Measurements from ENCODE around the gene ATG10.
A peak's percentile ranks its signal among the peaks of the same experiment; 100 is the strongest.
"Not testable (repeated sequence)": the region's sequence is repeated elsewhere in the genome, so short reads cannot be mapped to it uniquely, and the experiment has no call there.

ATG10 gene

GRCh38 chr5:81971712-81972491, at the start of gene ATG10:
Gene ATG10, plus strand, starts transcription at chr5:81972023. Its CDS starts 15,548 bp downstream, at chr5:81987571.
- peak; percentile 83 for DNase-seq

DNA sequence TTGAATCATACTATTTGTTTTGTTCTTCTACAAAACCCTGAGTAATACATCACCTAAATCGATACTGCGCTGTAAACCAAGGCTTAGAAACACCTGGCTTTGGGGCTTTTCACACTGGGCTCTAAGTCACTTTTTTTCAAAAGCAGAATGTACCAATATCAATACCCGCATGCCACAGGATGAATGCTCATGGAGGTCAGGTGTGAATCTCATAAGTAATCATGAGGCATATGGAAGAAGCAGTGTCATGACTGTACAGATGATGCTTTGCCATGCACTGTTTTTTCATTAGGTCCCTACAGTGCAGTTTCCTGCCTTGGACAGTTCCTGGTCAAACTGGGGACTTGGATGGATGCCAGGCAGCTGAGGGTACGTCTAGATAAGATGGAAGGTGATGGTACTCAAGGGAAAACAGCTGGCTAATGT, 49.0 kb upstream of the ATG10 start:
- DNase-seq: no peak

- no peak for DNase-seq
Observed at GRCh38 chr5:81924442-81924841, 47.4 kb upstream of the ATG10 start.

- no peak for DNase-seq
Observed at GRCh38 chr5:81925009-81925408, 46.8 kb upstream of the ATG10 start.

- no peak for DNase-seq
Observed at GRCh38 chr5:81925981-81926380, 45.8 kb upstream of the ATG10 start.

DNA sequence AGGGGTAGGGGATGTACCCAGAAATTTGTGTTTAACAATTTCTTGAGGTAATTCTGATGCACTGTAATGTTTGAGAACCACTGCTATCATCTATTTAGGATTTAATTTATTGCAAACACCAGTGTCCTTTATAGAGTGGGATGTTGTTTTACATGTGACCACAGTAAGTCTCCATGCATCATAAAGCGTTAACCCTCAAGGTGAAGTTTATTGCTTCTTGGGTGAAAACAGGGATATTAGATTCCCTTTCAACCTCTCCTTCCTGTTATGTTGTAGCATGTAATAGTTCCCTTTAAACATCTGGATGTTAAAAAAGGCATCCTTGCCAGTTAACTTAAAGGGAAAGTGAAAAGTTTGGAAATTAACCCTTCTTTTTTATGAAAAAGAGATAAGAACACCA, 35.8 kb upstream of the ATG10 start:
- no peak for DNase-seq

DNA sequence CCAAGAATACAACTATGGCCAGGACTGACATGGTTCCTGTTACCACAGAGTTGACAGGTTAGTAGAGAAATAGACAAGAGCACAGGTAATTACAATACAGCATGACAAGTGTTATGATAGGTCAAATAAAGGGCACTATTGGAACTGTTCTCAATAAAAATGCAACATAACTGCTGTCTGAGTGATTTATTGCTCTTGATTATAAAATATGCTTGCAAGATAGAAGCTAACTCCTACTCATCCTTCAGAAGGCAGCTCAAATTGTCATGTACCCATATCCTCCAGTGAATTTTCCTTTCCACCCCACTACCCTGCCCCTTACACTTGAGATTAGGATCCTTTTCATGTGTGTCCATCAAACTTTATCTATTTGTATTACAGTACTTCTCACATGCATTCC, 35.1 kb upstream of the ATG10 start:
- no peak for DNase-seq

- DNase-seq: no peak
Observed at GRCh38 chr5:81942746-81943145, 29.1 kb upstream of the ATG10 start.

- DNase-seq: no peak
Observed at GRCh38 chr5:81948349-81948748, 23.5 kb upstream of the ATG10 start.

GRCh38 chr5:81949462-81949861, 22.4 kb upstream of the ATG10 start:
- DNase-seq: no peak

GRCh38 chr5:81950996-81951395, 20.8 kb upstream of the ATG10 start:
- no peak for DNase-seq

GRCh38 chr5:81954796-81955195, 17.0 kb upstream of the ATG10 start:
- not testable (repeated sequence) for DNase-seq

GRCh38 chr5:81958129-81958528, 13.7 kb upstream of the ATG10 start:
- not testable (repeated sequence) for DNase-seq

DNA sequence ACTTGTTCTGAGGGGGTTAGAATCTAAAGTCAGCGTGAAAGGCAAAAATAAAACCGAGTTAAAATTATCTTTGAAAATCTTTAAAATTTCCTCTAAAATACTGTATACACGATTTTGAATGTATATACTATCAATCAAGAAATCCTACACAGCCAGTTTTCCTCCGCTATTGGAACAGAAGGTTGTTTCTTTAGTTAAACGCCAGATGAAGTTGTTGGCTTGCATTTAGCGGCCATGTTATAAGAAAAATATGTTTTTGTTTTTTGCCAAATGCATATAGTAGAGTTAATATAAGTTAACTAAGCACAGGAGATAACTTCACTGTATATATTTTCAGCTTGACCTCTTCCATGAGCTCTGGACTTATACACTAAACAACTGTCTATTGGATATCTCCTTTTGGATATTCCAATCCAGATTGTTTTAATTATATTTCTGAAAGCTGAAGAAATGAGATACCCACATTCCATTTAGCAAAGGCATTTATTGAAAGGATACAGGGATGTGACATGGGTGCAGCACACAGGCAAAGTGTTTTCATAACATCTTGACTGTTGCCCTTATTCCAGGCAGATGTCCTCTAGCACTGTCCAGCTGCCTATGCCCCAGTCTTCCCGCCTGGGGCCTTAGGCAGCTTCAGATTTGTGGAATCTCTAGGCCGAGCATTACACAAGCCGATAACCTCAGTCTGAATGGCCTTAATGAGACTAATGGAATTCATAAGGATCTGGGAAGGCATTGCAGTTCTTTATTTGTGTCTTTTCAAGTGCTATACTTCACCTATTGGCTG, 10.0 kb upstream of the ATG10 start:
- no peak for DNase-seq

- no peak for DNase-seq
Observed at GRCh38 chr5:81963544-81963943, 8.3 kb upstream of the ATG10 start.

DNA sequence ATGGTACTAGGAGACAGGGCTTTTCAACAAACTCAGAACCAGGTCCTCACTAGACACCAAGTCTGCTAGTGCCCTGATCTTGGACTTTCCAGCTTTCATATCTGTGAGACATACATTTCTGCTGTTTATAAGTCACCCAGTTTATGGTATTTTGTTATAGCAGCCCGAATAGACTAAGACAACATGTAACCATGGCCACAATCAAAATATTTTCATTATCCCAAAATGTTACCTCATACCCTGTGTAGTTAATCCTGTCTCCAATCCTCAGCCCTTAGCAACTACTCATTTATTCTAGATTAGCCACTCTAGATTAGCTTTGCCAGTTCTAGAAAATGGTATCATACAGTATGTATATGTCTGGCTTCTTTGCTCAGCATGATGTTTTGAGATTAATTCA, 6.3 kb upstream of the ATG10 start:
- no peak for DNase-seq

DNA sequence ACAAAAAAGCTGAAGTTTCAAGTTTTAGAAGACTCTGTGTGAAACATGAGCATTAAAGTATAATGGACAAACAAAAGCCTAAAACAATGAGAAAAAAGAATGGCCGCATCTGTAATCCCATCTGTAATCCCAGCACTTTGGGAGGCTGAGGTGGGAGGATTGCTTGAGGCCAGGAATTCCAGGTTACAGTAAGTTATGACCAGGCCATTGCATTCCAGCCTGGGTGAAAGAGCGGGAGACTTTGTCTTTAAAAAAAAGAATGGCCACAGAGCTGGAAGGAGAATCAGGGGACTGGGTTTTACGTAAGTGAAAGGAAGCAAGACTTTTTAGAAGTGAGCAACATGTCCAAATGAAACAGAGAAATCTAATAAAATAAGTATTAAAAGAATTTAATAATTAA, 2.6 kb upstream of the ATG10 start:
- no peak for DNase-seq

DNA sequence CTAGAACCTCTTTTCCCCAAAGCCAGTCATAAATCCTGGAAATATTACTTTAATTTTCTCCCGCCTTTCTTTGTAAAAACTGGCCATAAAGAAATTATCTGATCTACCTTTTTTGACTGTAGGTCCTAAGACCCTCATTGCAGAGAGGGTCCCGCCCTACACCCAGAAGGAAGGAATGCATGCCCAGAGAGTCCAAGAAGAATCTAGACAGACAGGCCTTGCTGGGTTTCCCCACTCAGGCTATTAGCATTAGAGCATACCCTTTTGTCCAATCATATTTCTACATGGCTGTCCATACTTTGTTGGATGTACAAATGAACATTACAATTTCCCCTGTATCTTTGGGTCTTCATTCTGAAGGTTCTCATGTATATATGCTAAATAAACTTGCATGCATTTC, 1.9 kb upstream of the ATG10 start:
- no peak for DNase-seq

GRCh38 chr5:81971111-81971711, 612 bp upstream of the ATG10 start:
- no peak for DNase-seq

GRCh38 chr5:81972492-81972783, 615 bp downstream of the ATG10 start:
- no peak for DNase-seq

DNA sequence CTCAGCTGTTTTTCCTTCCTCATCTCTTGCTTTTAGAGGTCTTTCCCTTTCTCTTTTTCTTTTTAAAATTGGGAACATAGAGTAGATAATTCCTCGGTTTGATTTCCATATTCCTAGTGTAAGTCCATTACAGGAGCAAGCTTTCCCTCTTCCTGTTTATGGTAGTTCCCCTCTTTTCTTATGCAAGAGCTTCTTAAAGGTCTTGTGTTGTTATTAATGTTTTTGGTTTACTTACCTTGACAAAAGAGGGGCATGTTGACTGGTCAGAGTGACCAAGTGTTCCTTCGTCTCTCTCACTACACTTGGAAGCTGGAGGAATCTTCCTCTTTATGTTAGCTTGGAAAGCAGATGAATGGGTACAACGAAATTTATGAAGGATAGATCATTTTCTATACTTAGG, 8.3 kb downstream of the ATG10 start:
- DNase-seq: no peak

DNA sequence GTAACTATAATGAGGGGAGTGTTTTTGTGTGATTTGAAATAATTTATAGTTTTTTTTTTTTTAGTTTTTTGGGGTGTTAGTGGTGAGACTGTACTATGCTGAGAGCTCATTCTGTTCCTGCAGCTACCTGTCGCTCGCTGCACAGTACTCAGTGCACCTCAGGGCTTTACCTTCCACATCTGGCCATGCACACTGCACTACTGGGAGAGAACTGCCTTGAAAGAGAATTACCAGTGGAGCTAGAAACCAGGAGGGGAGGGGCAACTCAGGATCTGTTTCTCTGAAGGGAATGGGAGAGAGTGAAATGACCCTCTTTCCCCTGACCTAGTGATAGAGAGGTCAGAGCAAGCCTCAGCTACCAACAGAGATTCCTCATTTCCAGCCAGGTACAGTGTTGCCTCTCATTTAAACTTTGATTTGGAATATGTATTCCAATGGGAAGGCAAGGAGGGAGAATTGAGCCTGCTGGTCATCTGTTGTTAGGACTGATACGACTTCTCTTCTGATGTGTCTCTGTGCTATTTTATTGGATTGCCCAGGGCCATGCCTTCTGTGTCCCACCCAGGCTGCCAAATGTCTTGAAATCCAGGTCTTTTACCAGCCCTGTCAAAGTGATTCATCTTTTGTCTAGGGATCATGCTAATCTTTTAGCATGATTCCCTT, 8.9 kb downstream of the ATG10 start:
- no peak for DNase-seq

DNA sequence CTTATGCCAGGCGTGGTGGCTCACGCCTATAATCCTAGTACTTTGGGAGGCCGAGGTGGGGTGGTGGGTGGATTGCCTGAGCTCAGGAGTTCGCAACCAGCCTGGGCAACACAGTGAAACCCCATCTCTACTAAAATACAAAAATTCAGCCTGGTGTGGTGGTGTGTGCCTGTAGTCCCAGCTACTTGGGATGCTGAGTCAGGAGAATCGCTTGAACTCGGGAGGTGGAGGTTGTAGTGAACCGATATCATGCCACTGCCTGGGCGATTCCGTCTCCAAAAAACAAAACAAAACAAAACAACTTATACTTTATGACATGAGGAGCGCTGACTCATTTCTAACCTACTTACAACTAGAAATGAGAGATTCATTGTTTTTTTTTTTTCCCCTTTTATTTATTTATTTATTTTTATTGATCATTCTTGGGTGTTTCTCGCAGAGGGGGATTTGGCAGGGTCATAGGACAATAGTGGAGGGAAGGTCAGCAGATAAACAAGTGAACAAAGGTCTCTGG, 10.4 kb downstream of the ATG10 start:
- DNase-seq: not testable (repeated sequence)
